ENCODE results near the gene KIF2C. TPM values are rescaled to one million over a fixed set of nuclear protein-coding genes. Genes with fewer than 3 reads are reported as not detected.
"Not testable (repeated sequence)": the region's sequence is repeated elsewhere in the genome, so short reads cannot be mapped to it uniquely, and the experiment has no call there.

KIF2C gene
- total RNA-seq, 2 experiments from 2014 or later, result 0.64 to 0.82 TPM

GRCh38 chr1:44733365-44733764 is 6.3 kb upstream of the KIF2C start:
- Mint-ChIP-seq H3K9me3 (no peaks in the 10 kb centered on the region), H3K4me3 (no peak overlapping the region)

DNA sequence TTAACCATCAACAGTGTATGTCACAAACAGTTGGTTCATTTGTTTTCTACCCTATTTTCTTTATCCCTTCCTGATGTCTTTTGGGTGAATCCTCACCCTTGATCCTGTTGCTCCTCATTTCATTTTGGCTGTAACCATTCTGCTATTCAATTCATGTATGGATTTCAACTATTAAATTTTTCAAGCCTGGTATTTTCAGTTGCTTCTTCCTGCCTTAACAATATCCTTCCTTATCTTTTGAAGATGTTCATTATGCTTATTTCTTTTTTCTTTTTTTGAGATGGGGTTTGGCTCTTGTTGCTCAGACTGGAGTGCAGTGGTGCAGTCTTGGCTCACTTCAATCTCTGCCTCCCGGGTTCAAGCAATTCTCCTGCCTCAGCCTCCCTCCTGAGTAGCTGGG is 5.9 kb upstream of the KIF2C start:
- H3K27me3 ChIP-seq (ENCODE audit: control insufficient read depth in 1 of 2, insufficient read depth in 2 of 2, low read length in 2 of 2), result no peaks in the 10 kb centered on the region
- peaks cover 32% of the 10 kb centered on the region for H3K4me1 ChIP-seq (ENCODE audit: insufficient read depth, low read length)
- H3K36me3 Mint-ChIP-seq (ENCODE audit: low read depth), result no peaks in the 10 kb centered on the region
- H3K9me3 ChIP-seq (ENCODE audit: control insufficient read depth in 1 of 2, insufficient read depth in 1 of 2, low read length in 2 of 2), result no peaks in the 10 kb centered on the region
- no peaks in the 10 kb centered on the region for H3K36me3 ChIP-seq (ENCODE audit: insufficient read depth, low read length)
- POLR2A ChIA-PET, result interaction anchor here (5.7 to 6.1 kb wide), 2 partner anchors 14 to 42 kb away, joined by 65 to 138 read pairs; partner anchors contain the start of gene RPS8
- intact Hi-C loops (cut with DNase I, micrococcal nuclease), result loop anchor here (5.0 kb wide), 5 partner anchors 44 to 849 kb away; partner anchors contain the start of genes HECTD3 (in 1 of the 2), NASP (in 1 of the 2), RPS8 (in 1 of the 2) and TESK2 (in 1 of the 2)
- no peak overlapping the region for H3K27ac Mint-ChIP-seq
- H3K27me3 Mint-ChIP-seq, result no peaks in the 10 kb centered on the region
- no peak overlapping the region for H3K4me3 ChIP-seq (ENCODE audit: low read length)
- no peak overlapping the region for H3K27ac ChIP-seq (ENCODE audit: low read depth in 1 of 2, low read length in 2 of 2)
- no peak for TF ChIP-seq CTCF (IDR thresholded peaks at IDR 0.05)
- no peaks in the 10 kb centered on the region for H3K9me3 Mint-ChIP-seq
- CTCF ChIA-PET, result no interaction called here
- H3K4me3 Mint-ChIP-seq, result no peak overlapping the region
- ATAC-seq (ENCODE audit: poor library complexity), result no peak
- no peak for DNase-seq
- peaks cover 29% of the 10 kb centered on the region for H3K4me1 Mint-ChIP-seq (ENCODE audit: low read depth)

More at GRCh38 chr1:44733365-44733764, 6.3 kb upstream of the KIF2C start:
- intact Hi-C loops (cut with DNase I, micrococcal nuclease), result loop anchor here (5.0 kb wide), 5 partner anchors 44 to 849 kb away; partner anchors contain the start of genes HECTD3 (in 1 of the 2), NASP (in 1 of the 2), RPS8 (in 1 of the 2) and TESK2 (in 1 of the 2)
- Mint-ChIP-seq H3K36me3 (ENCODE audit: low read depth) (no peaks in the 10 kb centered on the region), H3K27ac (no peak overlapping the region), H3K27me3 (no peaks in the 10 kb centered on the region), H3K4me1 (ENCODE audit: low read depth) (peaks cover 30% of the 10 kb centered on the region)
- H3K36me3 ChIP-seq (ENCODE audit: insufficient read depth, low read length), result no peaks in the 10 kb centered on the region
- no peak for TF ChIP-seq CTCF (IDR thresholded peaks at IDR 0.05)
- H3K27me3 ChIP-seq (ENCODE audit: control insufficient read depth in 1 of 2, insufficient read depth in 2 of 2, low read length in 2 of 2), result no peaks in the 10 kb centered on the region
- DNase-seq (no peak), ATAC-seq (ENCODE audit: poor library complexity) (no peak)
- peaks cover 33% of the 10 kb centered on the region for H3K4me1 ChIP-seq (ENCODE audit: insufficient read depth, low read length)
- H3K27ac ChIP-seq (ENCODE audit: low read depth in 1 of 2, low read length in 2 of 2), result no peak overlapping the region
- H3K9me3 ChIP-seq (ENCODE audit: control insufficient read depth in 1 of 2, insufficient read depth in 1 of 2, low read length in 2 of 2), result no peaks in the 10 kb centered on the region
- ChIA-PET CTCF (interaction anchor here (1.1 kb wide), 1 partner anchor 12 kb away, joined by 4 read pairs; no protein-coding TSS in a partner anchor), POLR2A (interaction anchor here (4.4 to 6.1 kb wide), 3 partner anchors 14 to 67 kb away, joined by 38 to 138 read pairs (median 65); partner anchors contain the start of genes PLK3 and RPS8)
- H3K4me3 ChIP-seq (ENCODE audit: low read length), result no peak overlapping the region

DNA sequence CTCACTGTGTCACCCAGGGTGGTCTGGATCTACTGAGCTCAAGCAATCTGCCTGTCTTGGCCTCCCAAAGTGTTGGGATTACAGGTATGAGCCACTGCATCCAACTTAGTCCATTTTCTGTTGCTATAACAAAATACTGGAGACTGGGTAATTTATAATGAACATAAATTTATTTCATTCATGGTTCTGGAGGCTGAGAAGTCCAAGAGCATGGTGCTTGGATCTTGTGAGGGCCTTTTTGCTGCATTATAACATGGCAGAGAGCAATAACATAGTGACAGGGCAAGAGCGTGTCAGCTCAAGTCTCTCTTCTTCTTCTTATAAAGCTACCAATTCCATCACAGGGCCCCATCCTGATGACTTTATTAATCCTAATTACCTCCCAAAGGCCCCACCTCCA is 3.6 kb upstream of the KIF2C start:
- H3K27me3 Mint-ChIP-seq, result no peaks in the 10 kb centered on the region
- H3K27ac ChIP-seq (ENCODE audit: low read depth in 1 of 2, low read length in 2 of 2), result no peak overlapping the region
- no peak for TF ChIP-seq CTCF (IDR thresholded peaks at IDR 0.05)
- no peaks in the 10 kb centered on the region for H3K9me3 ChIP-seq (ENCODE audit: control insufficient read depth in 1 of 2, insufficient read depth in 1 of 2, low read length in 2 of 2)
- POLR2A ChIA-PET, result interaction anchor here (0.6 to 0.9 kb wide), 2 partner anchors 15 to 866 kb away, joined by 3 read pairs; no protein-coding TSS in a partner anchor
- H3K4me3 Mint-ChIP-seq, result no peak overlapping the region
- CTCF ChIA-PET, result interaction anchor here (0.6 kb wide), 1 partner anchor 16 kb away, joined by 3 read pairs; no protein-coding TSS in a partner anchor
- no peaks in the 10 kb centered on the region for H3K36me3 Mint-ChIP-seq (ENCODE audit: low read depth)
- H3K4me3 ChIP-seq (ENCODE audit: low read length), result no peak overlapping the region
- ATAC-seq (ENCODE audit: poor library complexity) (no peak), DNase-seq (no peak)
- H3K36me3 ChIP-seq (ENCODE audit: insufficient read depth, low read length), result no peaks in the 10 kb centered on the region
- H3K4me1 ChIP-seq (ENCODE audit: insufficient read depth, low read length), result peaks cover 19% of the 10 kb centered on the region
- no peak overlapping the region for H3K27ac Mint-ChIP-seq
- H3K9me3 Mint-ChIP-seq, result no peaks in the 10 kb centered on the region
- peaks cover 36% of the 10 kb centered on the region for H3K4me1 Mint-ChIP-seq (ENCODE audit: low read depth)
- no peaks in the 10 kb centered on the region for H3K27me3 ChIP-seq (ENCODE audit: control insufficient read depth in 1 of 2, insufficient read depth in 2 of 2, low read length in 2 of 2)
- intact Hi-C loops (cut with DNase I, micrococcal nuclease), result loop anchor here in 1 of 2 experiments (5.0 kb wide), 2 partner anchors 104 to 251 kb away; partner anchors contain the start of gene EIF2B3

GRCh38 chr1:44738953-44739306 is 707 bp upstream of the KIF2C start:
- H3K4me1 ChIP-seq (ENCODE audit: insufficient read depth, low read length); H3K36me3 ChIP-seq (ENCODE audit: insufficient read depth, low read length); CTCF ChIA-PET; H3K27me3 ChIP-seq (ENCODE audit: control insufficient read depth in 1 of 2, insufficient read depth in 2 of 2, low read length in 2 of 2); H3K27me3 Mint-ChIP-seq; DNase-seq; H3K9me3 ChIP-seq (ENCODE audit: control insufficient read depth in 1 of 2, insufficient read depth in 1 of 2, low read length in 2 of 2); H3K9me3 Mint-ChIP-seq; H3K36me3 Mint-ChIP-seq (ENCODE audit: low read depth): not testable (repeated sequence)
- ATAC-seq (ENCODE audit: poor library complexity), result peak; percentile 5
- H3K4me3 ChIP-seq (ENCODE audit: low read length), result peak overlapping the region; percentile 66
- peak overlapping the region; percentile 97 for H3K27ac Mint-ChIP-seq
- peaks cover 18% of the 10 kb centered on the region for H3K4me1 Mint-ChIP-seq (ENCODE audit: low read depth)
- peak overlapping the region; percentile 98 for H3K4me3 Mint-ChIP-seq
- POLR2A ChIA-PET, result interaction anchor here (0.7 to 2.7 kb wide), 5 partner anchors 8 to 39 kb away, joined by 3 to 12 read pairs (median 3); partner anchors contain the start of genes RNU5D-1 and RPS8
- intact Hi-C loops (cut with DNase I, micrococcal nuclease), result loop anchor here (1.0 to 5.0 kb wide), 3 partner anchors 8 to 248 kb away; partner anchors contain the start of genes EIF2B3 (in 1 of the 2) and RNU5D-1 (in 1 of the 2)
- peak overlapping the region; percentile 63 to 85 for H3K27ac ChIP-seq (ENCODE audit: low read depth in 1 of 2, low read length in 2 of 2)
